Mucosa of rectum (tissue), 2 donors: ENCODE measurements around the gene GTF2H1.

ENCODE experiments used
- H3K27ac ChIP-seq, 2 donors: one replicate each; pipeline ENCODE4 v1.7.0; 2013; ENCODE audit warnings: inconsistent platforms in 2 of 2, low read depth in 2 of 2, low read length in 2 of 2
- H3K27me3 ChIP-seq, 2 donors: one replicate each; pipeline ENCODE4 v1.7.0; 2013; ENCODE audit warnings: low read length in 2 of 2; ENCODE audit not compliant: control insufficient read depth in 2 of 2, insufficient read depth in 2 of 2
- H3K36me3 ChIP-seq, 2 donors: one replicate each; pipeline ENCODE4 v1.7.0; 2013; ENCODE audit warnings: low read length in 2 of 2; ENCODE audit not compliant: control insufficient read depth in 2 of 2, insufficient read depth in 2 of 2
- H3K4me1 ChIP-seq, 2 donors: one replicate each; pipeline ENCODE4 v1.7.0; 2013; ENCODE audit warnings: low read length in 2 of 2, mild to moderate bottlenecking in 1 of 2; ENCODE audit not compliant: control insufficient read depth in 2 of 2, insufficient read depth in 2 of 2
- H3K4me3 ChIP-seq, 2 donors: one replicate each; pipeline ENCODE4 v1.7.0; 2013; ENCODE audit warnings: low read length in 2 of 2
- H3K9ac ChIP-seq, 2 donors: one replicate each; pipeline ENCODE4 v1.7.0; 2013; ENCODE audit warnings: low read length in 2 of 2, low read depth in 1 of 2, mild to moderate bottlenecking in 1 of 2
- H3K9me3 ChIP-seq, 2 donors: one replicate each; pipeline ENCODE4 v1.7.0; 2013; ENCODE audit warnings: low read length in 2 of 2; ENCODE audit not compliant: control insufficient read depth in 2 of 2
- donor health status: healthy.
- donor health status: Normal muscosa, but diverticular disease.

The GTF2H1 gene

GRCh38 chr11:18416459-18416858 lies 94.1 kb downstream of the GTF2H1 start:
- Histone ChIP-seq H3K27ac (no peak overlapping the region), H3K4me3 (no peak overlapping the region)

More at GRCh38 chr11:18416459-18416858, 94.1 kb downstream of the GTF2H1 start:
- no peaks in the 10 kb centered on the region for H3K4me1 ChIP-seq
- no peaks in the 10 kb centered on the region for H3K36me3 ChIP-seq
- no peaks in the 10 kb centered on the region for H3K9me3 ChIP-seq
- no peak overlapping the region for H3K9ac ChIP-seq
- no peaks in the 10 kb centered on the region for H3K27me3 ChIP-seq
